Bronchial epithelial cell (primary cell): ENCODE measurements around the gene TMTC1. TPM values are rescaled to one million over a fixed set of nuclear protein-coding genes. Genes with fewer than 3 reads are reported as not detected.

ENCODE experiments used
- DNase-seq: peaks from one replicate; pipeline ENCODE4 v3.0.0-alpha.2; 2010; ENCODE audit warnings: low read depth
- FAIRE-seq: peaks from 2 replicates; lab custom pipeline; 2011; peaks lifted over from hg19 to GRCh38; lab: Jason Lieb, UNC
- H3K27me3 ChIP-seq: 2 replicates; pipeline ENCODE4 v1.5.1; 2011; ENCODE audit warnings: low read length; ENCODE audit not compliant: control insufficient read depth, insufficient read depth
- H3K36me3 ChIP-seq: 2 replicates; pipeline ENCODE4 v1.5.1; 2011; ENCODE audit warnings: low read length; ENCODE audit not compliant: control insufficient read depth, insufficient read depth
- H3K4me3 ChIP-seq: 2 replicates; pipeline ENCODE4 v1.5.1; 2011; ENCODE audit warnings: mild to moderate bottlenecking, low read depth, low read length, control low read depth
- CTCF ChIP-seq: IDR thresholded peaks from 2 replicates; pipeline ENCODE4 v1.5.1; 2011; ENCODE audit warnings: mild to moderate bottlenecking, moderate library complexity, low read length, control low read depth, inconsistent platforms; ENCODE audit not compliant: insufficient read depth, severe bottlenecking
- total RNA-seq: library from RNA; depleted of rRNA; stranded (reverse); fragments of >200 nt; gene quantifications from 2 replicates; pipeline ENCODE4 v1.2.1, GENCODE V29; 2014

TMTC1 gene
- total RNA-seq, 1 donor from 2014 or later, result 4.5 TPM

GRCh38 chr12:29771165-29771564 lies 12.6 kb downstream of the TMTC1 start:
- Histone ChIP-seq H3K36me3 (no peaks in the 10 kb centered on the region), H3K4me3 (no peak overlapping the region), H3K27me3 (no peaks in the 10 kb centered on the region)
- no peak for FAIRE-seq
- DNase-seq, result no peak
- TF ChIP-seq CTCF, result no peak

- peak; percentile 78 for DNase-seq
- no peak for FAIRE-seq
- no peak for TF ChIP-seq CTCF
- H3K4me3 ChIP-seq, result no peak overlapping the region
- no peaks in the 10 kb centered on the region for H3K27me3 ChIP-seq
- H3K36me3 ChIP-seq, result no peaks in the 10 kb centered on the region
Measured at GRCh38 chr12:29769162-29769858, 14.4 kb downstream of the TMTC1 start.

DNA sequence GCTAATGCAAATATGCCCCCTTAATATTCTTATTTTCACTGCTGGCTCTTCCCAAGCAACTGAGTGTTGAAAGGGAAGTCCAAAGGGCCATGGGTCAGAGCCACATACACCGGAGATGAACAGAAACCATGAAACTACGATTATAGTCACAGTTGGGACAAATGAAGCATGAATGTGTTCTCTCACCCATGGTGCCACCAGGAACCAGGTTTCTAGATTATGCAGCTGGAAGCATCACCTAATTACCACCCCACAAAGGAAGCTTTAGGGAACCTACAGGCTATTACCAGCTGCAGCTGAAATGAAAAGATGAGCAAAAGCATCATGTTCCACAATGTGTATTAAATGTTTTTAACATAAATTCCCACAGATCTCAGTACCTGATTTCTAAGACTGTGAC lies 15.4 kb downstream of the TMTC1 start:
- no peak for DNase-seq
- Histone ChIP-seq H3K36me3 (no peaks in the 10 kb centered on the region), H3K4me3 (no peak overlapping the region), H3K27me3 (no peaks in the 10 kb centered on the region)
- no peak for FAIRE-seq
- TF ChIP-seq CTCF, result no peak

GRCh38 chr12:29763301-29763683 lies 20.4 kb downstream of the TMTC1 start:
- no peaks in the 10 kb centered on the region for H3K27me3 ChIP-seq
- H3K36me3 ChIP-seq, result no peaks in the 10 kb centered on the region
- FAIRE-seq (no peak), DNase-seq (no peak)
- no peak overlapping the region for H3K4me3 ChIP-seq
- no peak for TF ChIP-seq CTCF

- DNase-seq (no peak), FAIRE-seq (no peak)
- H3K27me3 ChIP-seq, result no peaks in the 10 kb centered on the region
- no peak for TF ChIP-seq CTCF
- no peak overlapping the region for H3K4me3 ChIP-seq
- H3K36me3 ChIP-seq, result no peaks in the 10 kb centered on the region
Measured at GRCh38 chr12:29762637-29763300, 21.0 kb downstream of the TMTC1 start.
